A549 treated with CORT108297 at 1 μM for 4 hours (cell line): ENCODE measurements around the gene AOC3. TPM values are rescaled to one million over a fixed set of nuclear protein-coding genes. Genes with fewer than 3 reads are reported as not detected.

Experiments
- total RNA-seq: library from RNA; stranded (reverse); fragments of 200-300 nt; extraction: Qiagen RNA extraction; gene quantifications from 5 replicates; pipeline ENCODE4 v1.2.3, GENCODE V29; 2022

Gene AOC3, protein sequence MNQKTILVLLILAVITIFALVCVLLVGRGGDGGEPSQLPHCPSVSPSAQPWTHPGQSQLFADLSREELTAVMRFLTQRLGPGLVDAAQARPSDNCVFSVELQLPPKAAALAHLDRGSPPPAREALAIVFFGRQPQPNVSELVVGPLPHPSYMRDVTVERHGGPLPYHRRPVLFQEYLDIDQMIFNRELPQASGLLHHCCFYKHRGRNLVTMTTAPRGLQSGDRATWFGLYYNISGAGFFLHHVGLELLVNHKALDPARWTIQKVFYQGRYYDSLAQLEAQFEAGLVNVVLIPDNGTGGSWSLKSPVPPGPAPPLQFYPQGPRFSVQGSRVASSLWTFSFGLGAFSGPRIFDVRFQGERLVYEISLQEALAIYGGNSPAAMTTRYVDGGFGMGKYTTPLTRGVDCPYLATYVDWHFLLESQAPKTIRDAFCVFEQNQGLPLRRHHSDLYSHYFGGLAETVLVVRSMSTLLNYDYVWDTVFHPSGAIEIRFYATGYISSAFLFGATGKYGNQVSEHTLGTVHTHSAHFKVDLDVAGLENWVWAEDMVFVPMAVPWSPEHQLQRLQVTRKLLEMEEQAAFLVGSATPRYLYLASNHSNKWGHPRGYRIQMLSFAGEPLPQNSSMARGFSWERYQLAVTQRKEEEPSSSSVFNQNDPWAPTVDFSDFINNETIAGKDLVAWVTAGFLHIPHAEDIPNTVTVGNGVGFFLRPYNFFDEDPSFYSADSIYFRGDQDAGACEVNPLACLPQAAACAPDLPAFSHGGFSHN
- total RNA-seq, result 1.1 to 2.3 TPM (median 1.2 TPM) in 5 replicates

DNA sequence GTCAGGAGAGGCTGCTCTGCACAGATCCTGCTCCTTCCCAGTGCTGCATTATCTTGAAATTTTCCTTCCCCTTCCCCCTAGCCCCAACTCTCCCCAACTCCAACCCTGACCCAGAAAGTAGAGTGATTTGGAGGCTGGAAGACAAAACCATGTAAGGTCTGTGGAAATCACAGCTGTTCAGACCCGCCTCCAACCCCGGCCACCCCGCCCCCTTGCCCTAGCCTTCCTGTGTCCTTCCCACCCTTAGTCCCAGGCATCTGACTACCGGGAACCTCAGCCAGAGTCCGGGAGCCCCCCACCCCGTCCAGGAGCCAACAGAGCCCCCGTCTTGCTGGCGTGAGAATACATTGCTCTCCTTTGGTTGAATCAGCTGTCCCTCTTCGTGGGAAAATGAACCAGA is at the start of gene AOC3:
AOC3 (plus strand) TSS at position 246 of the 400 bp plus-strand sequence; CDS start at position 391, 145 bp downstream.

DNA sequence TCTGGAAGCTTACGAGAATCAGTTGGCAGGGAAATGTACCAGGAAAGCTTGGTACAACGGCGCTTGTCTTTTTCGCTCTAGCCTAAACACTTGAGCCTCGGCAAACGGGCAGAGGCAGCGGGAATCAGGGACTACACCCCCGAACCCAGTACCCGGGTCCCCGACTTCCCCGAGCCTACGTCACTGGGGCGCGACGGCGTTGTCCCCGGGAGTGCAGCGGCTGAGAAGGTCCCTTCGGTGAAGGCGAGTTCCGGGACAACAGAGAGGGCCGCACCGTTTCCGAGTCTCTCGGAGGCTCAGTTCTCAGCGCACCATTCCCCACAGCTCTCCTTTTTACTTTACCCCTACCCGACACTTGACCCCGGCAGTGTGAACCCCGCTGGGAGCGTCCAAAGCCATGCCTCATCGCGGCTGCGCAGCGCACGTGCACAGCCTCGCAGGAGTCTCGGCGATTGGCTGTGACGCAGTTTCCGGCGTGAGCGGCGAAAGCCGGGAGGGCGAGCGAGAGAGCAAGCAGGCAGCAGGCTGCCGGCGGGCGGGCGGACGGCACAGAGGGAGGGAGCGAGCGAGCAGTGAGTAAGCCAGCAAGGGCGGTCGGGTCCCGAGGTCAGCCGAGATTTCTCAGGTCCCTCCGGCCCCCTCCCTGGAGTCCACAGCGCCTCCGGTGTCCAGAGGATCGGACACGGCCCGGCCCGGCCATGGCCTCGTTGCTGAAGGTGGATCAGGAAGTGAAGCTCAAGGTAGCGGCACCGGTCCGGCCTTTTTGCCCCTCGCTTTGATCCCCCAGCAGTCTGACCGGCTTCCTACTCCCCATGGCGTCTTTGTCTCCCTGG is 17.8 kb upstream of the AOC3 start, which contains the start of gene PSME3:
PSME3 (plus strand) TSS at position 464 of the 833 bp plus-strand sequence; CDS start at position 699, 235 bp downstream.

DNA sequence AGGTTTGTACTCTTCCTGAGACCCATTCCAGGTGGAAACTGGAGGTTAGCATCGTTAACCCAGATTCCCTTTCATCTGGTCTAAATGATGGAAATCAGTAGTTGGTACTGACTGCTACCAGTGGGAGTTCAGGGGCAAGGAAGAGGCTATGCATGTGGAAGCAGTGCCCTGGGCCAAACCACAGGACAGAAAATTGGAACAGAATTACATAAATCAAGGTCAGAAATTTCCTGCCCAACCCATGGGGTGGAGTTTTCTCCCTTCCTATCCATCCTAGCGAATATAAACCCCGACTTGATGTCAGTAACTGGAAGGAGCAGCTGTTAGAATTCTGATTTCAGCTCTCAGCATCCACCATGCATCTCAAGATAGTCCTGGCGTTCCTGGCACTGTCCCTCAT is 6.7 kb upstream of the AOC3 start, which contains the start of gene AOC2:
AOC2 (plus strand) TSS at position 310 of the 400 bp plus-strand sequence; CDS start at position 357, 47 bp downstream.

DNA sequence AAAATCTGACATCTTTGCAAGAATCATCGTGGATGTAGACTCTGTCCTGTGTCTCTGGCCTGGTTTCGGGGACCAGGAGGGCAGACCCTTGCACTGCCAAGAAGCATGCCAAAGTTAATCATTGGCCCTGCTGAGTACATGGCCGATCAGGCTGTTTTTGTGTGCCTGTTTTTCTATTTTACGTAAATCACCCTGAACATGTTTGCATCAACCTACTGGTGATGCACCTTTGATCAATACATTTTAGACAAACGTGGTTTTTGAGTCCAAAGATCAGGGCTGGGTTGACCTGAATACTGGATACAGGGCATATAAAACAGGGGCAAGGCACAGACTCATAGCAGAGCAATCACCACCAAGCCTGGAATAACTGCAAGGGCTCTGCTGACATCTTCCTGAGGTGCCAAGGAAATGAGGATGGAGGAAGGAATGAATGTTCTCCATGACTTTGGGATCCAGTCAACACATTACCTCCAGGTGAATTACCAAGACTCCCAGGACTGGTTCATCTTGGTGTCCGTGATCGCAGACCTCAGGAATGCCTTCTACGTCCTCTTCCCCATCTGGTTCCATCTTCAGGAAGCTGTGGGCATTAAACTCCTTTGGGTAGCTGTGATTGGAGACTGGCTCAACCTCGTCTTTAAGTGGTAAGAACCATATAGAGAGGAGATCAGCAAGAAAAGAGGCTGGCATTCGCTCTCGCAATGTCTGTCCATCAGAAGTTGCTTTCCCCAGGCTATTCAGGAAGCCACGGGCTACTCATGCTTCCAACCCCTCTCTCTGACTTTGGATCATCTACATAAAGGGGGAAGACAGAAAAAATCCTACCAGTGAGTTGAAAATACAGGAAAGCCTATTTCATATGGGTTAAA is 49.7 kb downstream of the AOC3 start, which contains the start of gene G6PC1:
G6PC1 (plus strand) TSS at position 340 of the 872 bp plus-strand sequence; CDS start at position 418, 78 bp downstream.

Other genes with a start within 250 kb of the AOC3 start
- 26.7 to 31.4 TPM (median 27.6 TPM) in 5 replicates for gene RETREG3, start 241.8 kb upstream of the AOC3 start, total RNA-seq
- gene TUBG1, start 241.5 kb upstream of the AOC3 start, total RNA-seq, result 134 to 165 TPM (median 149 TPM) in 5 replicates
- gene TUBG2, start 191.9 kb upstream of the AOC3 start, total RNA-seq, result 18.7 to 28.7 TPM (median 25.2 TPM) in 5 replicates
- 13.0 to 22.6 TPM (median 19.9 TPM) in 5 replicates for gene PLEKHH3, start 174.2 kb upstream of the AOC3 start, total RNA-seq
- gene CCR10, start 169.4 kb upstream of the AOC3 start, total RNA-seq, result 0.27 to 0.56 TPM (median 0.40 TPM) in 5 replicates
- gene CNTNAP1, start 168.7 kb upstream of the AOC3 start, total RNA-seq, result 4.9 to 7.4 TPM (median 6.8 TPM) in 5 replicates
- gene EZH1, start 106.2 kb upstream of the AOC3 start, total RNA-seq, result 9.9 to 13.1 TPM (median 11.4 TPM) in 5 replicates
- gene RAMP2, start 90.0 kb upstream of the AOC3 start, total RNA-seq, result 0.75 to 1.2 TPM (median 1.1 TPM) in 5 replicates
- gene VPS25, start 77.8 kb upstream of the AOC3 start, total RNA-seq, result 122 to 140 TPM (median 127 TPM) in 5 replicates
- gene WNK4, start 70.6 kb upstream of the AOC3 start, total RNA-seq, result 0.58 to 1.4 TPM (median 1.3 TPM) in 5 replicates
- 123 to 146 TPM (median 132 TPM) in 5 replicates for gene COA3, start 52.5 kb upstream of the AOC3 start, total RNA-seq
- gene CNTD1, start 52.3 kb upstream of the AOC3 start, total RNA-seq, result 0.05 to 0.17 TPM (median 0.07 TPM) in 4 of 5 replicates, not detected in the other
- gene BECN1, start 26.9 kb upstream of the AOC3 start, total RNA-seq, result 75.6 to 100 TPM (median 79.7 TPM) in 5 replicates
- 217 to 301 TPM (median 236 TPM) in 5 replicates for gene PSME3, start 17.8 kb upstream of the AOC3 start, total RNA-seq
- 2.0 to 2.4 TPM (median 2.1 TPM) in 5 replicates for gene AOC2, start 6.6 kb upstream of the AOC3 start, total RNA-seq
- gene G6PC1, start 49.6 kb downstream of the AOC3 start, total RNA-seq, result not detected in 5 replicates
- gene AARSD1, start 113.3 kb downstream of the AOC3 start, total RNA-seq, result 53.3 to 63.0 TPM (median 57.0 TPM) in 5 replicates
- gene PTGES3L, start 128.9 kb downstream of the AOC3 start, total RNA-seq, result 0.67 to 1.4 TPM (median 1.2 TPM) in 5 replicates
- gene RUNDC1, start 129.4 kb downstream of the AOC3 start, total RNA-seq, result 19.7 to 21.0 TPM (median 20.7 TPM) in 5 replicates
- gene RPL27, start 147.2 kb downstream of the AOC3 start, total RNA-seq, result 2,812 to 3,317 TPM (median 2,997 TPM) in 5 replicates
- 17.4 to 21.8 TPM (median 18.7 TPM) in 5 replicates for gene IFI35, start 155.6 kb downstream of the AOC3 start, total RNA-seq
- 209 to 246 TPM (median 236 TPM) in 5 replicates for gene VAT1, start 171.2 kb downstream of the AOC3 start, total RNA-seq
- gene RND2, start 174.0 kb downstream of the AOC3 start, total RNA-seq, result 0.13 to 0.22 TPM (median 0.15 TPM) in 5 replicates